ENCODE results near the gene ACTR1B. TPM values are rescaled to one million over a fixed set of nuclear protein-coding genes. Genes with fewer than 3 reads are reported as not detected.

ACTR1B gene
- total RNA-seq, 4 donors from 2014 or later, result 62.3 to 95.6 (median 88.4) TPM

GRCh38 chr2:97703741-97704140 lies 39.9 kb upstream of the ACTR1B start:
- no peaks in the 10 kb centered on the region for H3K4me1 ChIP-seq
- no peaks in the 10 kb centered on the region for H3K9me3 ChIP-seq
- H3K27me3 ChIP-seq, result peaks cover 17% of the 10 kb centered on the region
- no peaks in the 10 kb centered on the region for H3K36me3 ChIP-seq
- no peak for ATAC-seq
- TF ChIP-seq CTCF (IDR thresholded peaks at IDR 0.05) (no peak), POLR2A (IDR thresholded peaks at IDR 0.05) (no peak)
- H3K27ac ChIP-seq, result no peak overlapping the region
- no peak overlapping the region for H3K4me3 ChIP-seq
- WGBS, 2 donors (ENCODE audit: low coverage in 1 of 2), result 76 to 83% methylated on average over 3 of the region's 3 CpGs

GRCh38 chr2:97702731-97703470 lies 39.1 kb upstream of the ACTR1B start:
- Histone ChIP-seq H3K27ac (no peak overlapping the region), H3K27me3 (peaks cover 9% of the 10 kb centered on the region), H3K4me3 (no peak overlapping the region), H3K4me1 (no peaks in the 10 kb centered on the region), H3K9me3 (no peaks in the 10 kb centered on the region), H3K36me3 (no peaks in the 10 kb centered on the region)
- ATAC-seq, result no peak
- TF ChIP-seq EP300 (IDR thresholded peaks at IDR 0.05), result no peak
- TF ChIP-seq POLR2A (IDR thresholded peaks at IDR 0.05), result no peak
- TF ChIP-seq POLR2AphosphoS5 (IDR thresholded peaks at IDR 0.05), result no peak
- no peak for TF ChIP-seq CTCF (IDR thresholded peaks at IDR 0.05)
- 90 to 94% methylated on average over 12 to 15 of the region's 19 CpGs for WGBS, 2 donors (ENCODE audit: low coverage in 1 of 2)

- Histone ChIP-seq H3K9me3 (no peaks in the 10 kb centered on the region), H3K27me3 (no peaks in the 10 kb centered on the region), H3K27ac (no peak overlapping the region), H3K4me1 (peaks cover 0 to 2% (median 0%) of the 10 kb centered on the region in 3 donors), H3K4me3 (no peak overlapping the region), H3K36me3 (no peaks in the 10 kb centered on the region)
- TF ChIP-seq EP300 (IDR thresholded peaks at IDR 0.05) (no peak), CTCF (IDR thresholded peaks at IDR 0.05) (no peak), POLR2AphosphoS5 (IDR thresholded peaks at IDR 0.05) (no peak), POLR2A (IDR thresholded peaks at IDR 0.05) (no peak)
- WGBS, 2 donors (ENCODE audit: low coverage in 1 of 2), result 80 to 100% methylated on average over 3 to 5 of the region's 6 CpGs
- no peak for ATAC-seq
Observed at GRCh38 chr2:97701851-97702465, 38.1 kb upstream of the ACTR1B start.

- no CpG with 5 or more reads among the region's 13 CpGs for WGBS, 2 donors (ENCODE audit: low coverage in 1 of 2)
- ATAC-seq, result no peak
- no peak overlapping the region for H3K27ac ChIP-seq
- no peaks in the 10 kb centered on the region for H3K9me3 ChIP-seq
- TF ChIP-seq POLR2A (IDR thresholded peaks at IDR 0.05) (no peak), CTCF (IDR thresholded peaks at IDR 0.05) (no peak), POLR2AphosphoS5 (IDR thresholded peaks at IDR 0.05) (no peak), EP300 (IDR thresholded peaks at IDR 0.05) (no peak)
- H3K27me3 ChIP-seq, result no peaks in the 10 kb centered on the region
- H3K4me1 ChIP-seq, result peaks cover 0 to 4% (median 0%) of the 10 kb centered on the region in 3 donors
- no peak overlapping the region for H3K4me3 ChIP-seq
- no peaks in the 10 kb centered on the region for H3K36me3 ChIP-seq
Observed at GRCh38 chr2:97701186-97701585, 37.3 kb upstream of the ACTR1B start.

Data from gastroesophageal sphincter (tissue), 4 donors.